Ecto neural progenitor cell (in vitro differentiated cells): Measurements from ENCODE around the gene TRIM38.
"Not testable (repeated sequence)": the region's sequence is repeated elsewhere in the genome, so short reads cannot be mapped to it uniquely, and the experiment has no call there.

ENCODE experiments used
- DNase-seq: peaks from one replicate; pipeline ENCODE4 v3.0.0-alpha.2; 2018; ENCODE audit warnings: low spot score

Gene TRIM38

DNA sequence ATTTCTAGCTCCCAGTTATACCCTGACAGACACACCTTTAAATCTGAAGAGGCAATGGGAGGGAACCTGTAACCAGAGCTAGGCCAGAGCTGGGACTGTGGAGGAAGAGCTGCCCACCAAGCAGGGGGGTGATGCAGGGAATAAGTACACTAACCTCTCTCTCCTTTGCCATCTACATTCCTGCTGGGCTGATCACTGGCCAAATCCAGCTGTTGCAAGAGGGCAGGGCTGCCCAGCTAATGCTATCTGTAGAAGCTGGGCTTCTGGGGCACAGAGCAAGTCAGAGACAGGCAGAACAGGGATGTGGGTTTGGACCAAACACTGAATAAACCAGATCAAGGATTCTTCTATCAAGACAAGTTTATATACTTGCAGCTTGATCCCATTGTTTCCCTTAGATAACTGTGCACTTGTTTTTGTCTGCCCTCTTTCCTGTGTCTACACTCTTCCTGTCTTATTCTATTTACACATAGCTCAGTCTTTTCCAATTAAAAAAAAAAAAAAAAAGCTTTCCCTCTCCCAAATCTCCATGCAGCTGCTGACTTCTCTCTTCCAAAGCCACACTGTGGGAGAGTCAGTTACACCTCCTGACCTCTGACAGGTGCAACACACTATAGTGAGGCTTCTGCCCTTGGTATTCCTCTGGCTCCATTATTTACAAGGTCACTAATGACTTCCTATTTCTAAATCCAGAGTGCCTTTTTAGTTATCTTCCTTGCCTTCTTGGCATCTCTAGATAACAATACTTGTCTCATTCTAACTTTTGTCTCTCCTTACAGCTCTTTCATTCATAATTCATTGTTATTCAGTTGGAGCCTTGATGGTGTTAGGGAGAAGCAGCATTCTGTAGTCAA, 43.7 kb downstream of the TRIM38 start:
- no peak for DNase-seq

DNA sequence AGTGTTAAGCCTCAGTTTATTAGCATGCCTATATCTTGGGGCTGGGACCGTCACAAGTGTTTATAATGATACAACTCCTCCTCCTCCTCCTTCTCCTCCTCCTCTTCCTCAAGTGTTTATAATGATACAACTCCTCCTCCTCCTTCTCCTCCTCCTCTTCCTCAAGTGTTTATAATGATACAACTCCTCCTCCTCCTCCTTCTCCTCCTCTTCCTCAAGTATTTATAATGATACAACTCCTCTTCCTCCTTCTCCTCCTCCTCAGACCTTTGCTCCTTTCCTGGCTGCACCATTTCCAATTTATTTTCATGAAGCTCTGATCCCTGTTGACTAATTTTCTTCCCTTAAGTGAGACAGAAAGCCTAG, 44.3 kb downstream of the TRIM38 start:
- not testable (repeated sequence) for DNase-seq

DNA sequence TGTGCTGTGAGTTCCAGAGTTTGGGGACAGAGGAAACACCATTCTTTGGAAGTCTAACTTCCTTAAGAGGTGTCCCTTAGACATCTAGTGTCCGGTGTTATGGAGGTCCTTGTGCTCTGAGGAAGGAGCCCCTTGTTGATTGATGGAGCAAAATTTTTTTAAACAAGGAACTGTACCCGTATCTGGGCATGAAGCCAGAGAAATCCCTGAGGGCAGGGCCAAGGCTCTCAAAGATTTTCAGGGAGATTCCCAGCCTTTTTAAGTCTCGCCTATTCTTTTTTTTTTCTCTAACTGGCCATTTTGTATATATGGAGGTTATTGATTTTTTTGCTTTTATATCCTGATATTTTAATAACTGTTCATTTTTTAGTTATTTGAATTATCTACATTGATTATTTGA, 45.9 kb downstream of the TRIM38 start:
- DNase-seq, result no peak

DNA sequence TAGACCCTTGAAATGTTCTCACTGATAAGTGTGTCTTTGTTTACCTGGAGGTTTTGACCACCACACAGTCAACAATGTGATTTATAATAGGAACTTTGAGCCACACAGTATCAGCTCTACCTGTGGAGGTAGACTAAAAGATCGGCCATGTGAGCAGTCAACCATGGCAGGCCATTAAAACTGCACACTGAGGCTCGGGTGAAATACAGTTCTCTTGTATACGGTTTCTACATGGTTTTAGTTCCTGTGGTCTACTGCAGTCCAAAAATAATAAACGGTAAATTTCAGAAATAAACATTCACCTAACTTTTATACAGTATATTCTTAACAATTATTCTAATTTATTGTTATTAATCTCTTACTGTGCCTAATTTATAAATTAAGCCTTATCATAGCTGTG, 47.2 kb downstream of the TRIM38 start:
- no peak for DNase-seq

DNA sequence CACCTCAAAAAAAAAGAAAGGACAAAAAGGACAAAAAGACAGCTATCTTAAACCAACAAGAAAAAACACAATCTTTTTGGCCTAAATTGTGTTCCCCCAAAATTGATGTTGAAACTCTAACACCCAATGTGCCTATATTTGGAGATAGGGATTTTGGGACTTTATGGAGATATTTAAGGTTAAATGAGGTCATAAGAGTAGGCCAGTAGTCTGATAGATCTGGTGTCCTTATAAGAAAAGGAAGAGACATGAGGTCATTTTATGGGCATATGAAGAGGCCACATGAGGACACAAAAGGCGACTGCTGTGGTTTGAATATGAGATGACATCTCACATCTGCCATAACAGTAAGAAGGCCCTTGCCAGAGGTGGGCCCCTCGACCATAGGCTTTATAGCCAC, 49.5 kb downstream of the TRIM38 start:
- no peak for DNase-seq

DNA sequence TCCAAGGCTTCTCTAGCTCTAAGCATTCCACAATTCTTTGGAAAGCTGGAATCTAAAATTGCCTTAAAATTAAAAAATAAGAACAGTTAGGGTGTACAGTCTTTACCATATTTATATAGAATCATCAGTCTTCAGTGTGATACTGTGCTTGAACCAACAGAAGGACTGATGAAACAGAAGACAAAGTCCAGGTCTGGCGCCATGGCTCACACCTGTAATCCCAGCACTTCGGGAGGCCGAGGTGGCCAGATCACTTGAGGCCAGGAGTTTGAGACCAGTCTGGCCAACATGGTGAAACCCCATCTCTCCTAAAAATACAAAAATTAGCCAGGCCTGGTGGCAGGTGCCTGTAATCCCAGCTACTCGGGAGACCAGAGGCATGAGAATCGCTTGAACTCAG, 51.8 kb downstream of the TRIM38 start:
- DNase-seq, result not testable (repeated sequence)

DNA sequence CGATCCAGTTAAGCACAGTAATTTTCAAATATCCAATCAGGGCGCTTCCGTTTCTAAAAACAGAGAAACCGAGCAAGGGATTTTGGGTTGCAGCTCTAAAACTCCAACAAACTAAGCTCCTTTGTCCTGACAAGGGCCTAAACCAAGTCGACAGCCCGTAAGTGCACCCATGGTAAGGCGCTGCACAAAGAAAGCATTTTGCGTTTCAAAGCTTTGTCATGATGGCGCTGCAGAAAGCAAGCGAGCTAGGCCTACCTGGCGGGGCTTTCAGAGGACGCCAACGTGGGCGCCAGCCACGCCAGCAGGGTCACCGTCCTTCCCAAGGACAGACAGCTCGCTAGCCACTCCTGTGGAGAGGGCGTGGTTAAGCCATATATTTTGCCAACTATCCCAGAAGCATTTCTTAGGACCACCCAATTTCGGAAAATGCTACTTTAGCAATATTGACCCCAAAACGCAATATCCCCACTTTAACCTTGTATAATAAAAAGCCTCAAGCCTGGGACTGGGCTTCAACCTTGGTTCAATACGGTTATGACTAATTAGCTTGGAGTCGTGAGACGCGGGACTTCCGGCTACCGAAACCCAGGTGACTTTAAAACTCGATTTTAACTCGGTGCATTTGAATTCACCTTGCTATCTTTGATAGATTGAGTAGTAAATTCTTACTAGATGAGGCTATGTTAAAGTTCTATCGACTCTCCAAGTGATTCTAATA, 53.8 kb downstream of the TRIM38 start:
- no peak for DNase-seq

DNA sequence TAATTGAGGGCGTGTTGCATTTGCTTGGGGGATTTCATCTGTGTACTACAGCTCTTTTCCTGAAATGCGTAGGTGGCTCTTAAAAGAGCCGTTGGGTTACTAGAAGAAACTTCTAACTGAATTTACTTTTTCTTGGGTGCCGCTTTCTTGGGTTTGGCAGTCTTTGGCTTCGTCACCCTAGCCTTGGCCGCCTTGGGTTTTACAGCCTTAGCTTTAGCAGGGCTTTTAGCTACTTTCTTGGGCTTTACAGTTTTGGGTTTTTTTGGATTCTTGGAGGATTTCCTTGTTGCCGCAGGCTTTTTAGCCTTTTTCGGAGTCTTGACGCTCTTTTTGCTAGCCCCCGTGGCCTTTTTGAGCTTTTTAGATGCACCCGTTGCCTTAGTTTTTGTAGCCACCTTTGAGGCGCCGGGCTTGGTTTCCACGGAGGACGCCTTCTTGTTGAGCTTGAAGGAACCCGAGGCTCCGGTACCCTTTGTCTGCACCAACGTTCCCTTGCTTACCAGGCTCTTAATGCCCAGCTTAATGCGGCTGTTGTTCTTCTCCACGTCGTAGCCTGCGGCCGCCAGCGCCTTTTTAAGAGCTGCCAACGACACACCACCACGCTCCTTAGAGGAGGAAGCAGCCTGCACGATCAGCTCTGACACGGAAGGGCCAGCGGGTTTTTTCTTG, 54.5 kb downstream of the TRIM38 start:
- DNase-seq, result no peak

DNA sequence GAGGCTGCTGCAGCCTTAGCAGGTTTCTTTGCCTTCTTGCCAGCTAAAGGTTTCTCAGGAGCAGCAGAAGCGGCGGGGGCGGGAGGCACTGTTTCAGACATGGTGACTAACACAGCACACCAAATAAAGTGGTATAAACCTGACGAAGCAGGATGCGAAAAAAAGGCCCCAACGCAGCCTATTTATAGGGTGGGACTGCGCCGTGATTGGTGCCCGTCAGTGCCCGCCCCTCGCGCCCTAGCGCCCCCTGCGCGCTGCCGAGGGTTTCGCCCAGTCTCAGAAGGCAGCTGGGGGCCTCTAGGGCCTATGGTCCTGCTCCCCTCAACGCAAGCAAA, 55.0 kb downstream of the TRIM38 start:
- DNase-seq, result no peak

DNA sequence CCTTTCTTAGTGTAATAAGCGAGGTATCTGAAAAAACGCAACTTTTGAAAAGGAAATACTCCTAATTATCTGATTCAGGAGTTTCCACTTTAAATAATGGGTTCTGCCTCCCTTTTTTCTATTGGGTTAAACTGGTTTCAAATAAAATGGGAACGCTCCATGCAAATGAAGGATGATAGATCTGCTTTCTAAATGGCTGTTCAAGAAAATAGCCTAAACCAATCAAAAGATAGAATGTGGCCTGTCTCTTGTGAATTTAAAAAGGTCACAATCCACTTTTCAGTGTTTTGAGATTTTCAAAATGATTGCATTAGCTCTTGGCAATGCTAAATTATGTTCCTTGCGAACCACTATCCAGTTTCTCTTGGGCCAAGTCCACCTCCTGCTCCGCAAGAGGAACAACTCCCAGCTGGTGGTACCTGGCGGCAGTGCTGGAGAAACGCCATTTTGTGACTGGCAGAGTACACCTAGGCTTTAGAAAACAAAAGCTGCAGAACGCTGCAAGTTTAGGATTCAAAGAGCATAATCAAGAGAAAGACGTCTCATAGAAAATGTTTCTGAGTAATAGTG, 56.7 kb downstream of the TRIM38 start:
- no peak for DNase-seq

DNA sequence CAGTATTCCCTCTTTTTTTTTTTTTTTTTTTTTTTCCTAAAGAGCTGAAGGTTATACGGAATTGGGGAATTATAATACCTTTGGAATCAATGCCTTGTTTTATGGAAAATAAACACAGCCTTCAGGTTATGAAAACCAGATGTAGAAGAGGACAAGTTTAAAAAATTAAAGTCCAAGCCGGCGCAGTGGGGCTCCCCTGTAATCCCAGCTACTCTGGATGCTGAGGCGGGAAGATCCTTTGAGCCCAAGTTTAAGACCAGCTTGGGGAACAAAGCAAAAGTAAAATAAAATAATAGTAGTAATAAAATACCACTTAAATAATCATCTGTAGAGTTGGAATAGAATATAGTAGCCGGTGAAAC, 57.3 kb downstream of the TRIM38 start:
- DNase-seq, result no peak

DNA sequence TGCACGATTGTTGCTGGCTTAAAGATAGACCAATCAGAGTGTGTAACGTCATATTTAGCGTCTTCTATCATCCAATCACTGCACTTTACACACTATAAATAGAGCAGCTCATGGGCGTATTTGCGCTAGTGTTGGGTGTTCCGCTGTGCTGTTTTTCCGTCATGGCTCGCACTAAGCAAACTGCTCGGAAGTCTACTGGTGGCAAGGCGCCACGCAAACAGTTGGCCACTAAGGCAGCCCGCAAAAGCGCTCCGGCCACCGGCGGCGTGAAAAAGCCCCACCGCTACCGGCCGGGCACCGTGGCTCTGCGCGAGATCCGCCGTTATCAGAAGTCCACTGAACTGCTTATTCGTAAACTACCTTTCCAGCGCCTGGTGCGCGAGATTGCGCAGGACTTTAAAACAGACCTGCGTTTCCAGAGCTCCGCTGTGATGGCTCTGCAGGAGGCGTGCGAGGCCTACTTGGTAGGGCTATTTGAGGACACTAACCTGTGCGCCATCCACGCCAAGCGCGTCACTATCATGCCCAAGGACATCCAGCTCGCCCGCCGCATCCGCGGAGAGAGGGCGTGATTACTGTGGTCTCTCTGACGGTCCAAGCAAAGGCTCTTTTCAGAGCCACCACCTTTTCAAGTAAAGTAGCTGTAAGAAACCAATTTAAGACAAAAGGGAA, 57.9 kb downstream of the TRIM38 start:
- peak; percentile 78 for DNase-seq

DNA sequence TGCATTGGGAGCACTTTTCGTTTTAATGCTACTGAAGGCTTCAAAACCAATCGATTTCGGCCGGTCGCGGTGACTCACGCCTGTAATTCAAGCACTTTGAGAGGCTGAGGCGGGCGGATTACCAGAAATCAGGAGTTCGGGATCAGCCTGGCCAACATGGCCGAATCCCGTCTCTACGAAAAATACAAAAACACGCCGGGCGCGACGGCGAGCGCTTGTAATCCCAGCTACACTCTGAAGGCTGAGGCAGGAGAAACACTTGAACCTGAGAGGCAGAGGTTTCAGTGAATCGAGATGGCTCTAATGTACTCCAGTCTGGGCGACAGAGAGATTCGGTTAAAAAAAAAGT, 58.4 kb downstream of the TRIM38 start:
- DNase-seq, result peak; percentile 76

DNA sequence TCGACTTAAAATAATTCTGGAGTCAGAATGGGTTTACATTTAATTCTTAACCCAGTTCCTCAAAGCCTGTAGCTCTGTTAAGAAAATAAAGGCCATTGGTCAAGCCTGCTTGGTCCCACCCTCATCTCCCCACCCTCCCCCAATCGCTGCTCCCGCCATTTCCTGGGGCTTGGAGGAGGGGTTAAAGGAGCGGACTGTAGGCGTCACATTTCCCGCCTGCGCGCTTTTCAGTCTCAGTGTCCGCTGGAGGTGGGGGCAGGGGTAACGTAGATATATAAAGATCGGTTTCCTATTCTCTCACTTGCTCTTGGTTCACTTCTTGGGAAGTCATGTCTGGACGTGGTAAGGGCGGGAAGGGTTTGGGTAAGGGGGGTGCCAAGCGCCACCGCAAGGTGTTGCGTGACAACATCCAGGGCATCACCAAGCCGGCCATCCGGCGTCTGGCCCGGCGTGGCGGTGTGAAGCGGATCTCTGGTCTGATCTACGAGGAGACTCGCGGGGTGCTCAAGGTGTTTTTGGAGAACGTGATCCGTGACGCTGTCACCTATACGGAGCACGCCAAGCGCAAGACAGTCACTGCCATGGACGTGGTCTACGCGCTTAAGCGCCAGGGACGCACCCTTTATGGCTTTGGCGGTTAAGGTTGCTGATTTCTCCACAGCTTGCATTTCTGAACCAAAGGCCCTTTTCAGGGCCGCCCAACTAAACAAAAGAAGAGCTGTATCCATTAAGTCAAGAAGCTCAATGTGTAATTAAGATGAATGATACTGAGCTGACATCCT, 58.9 kb downstream of the TRIM38 start:
- DNase-seq, result peak; percentile 88

DNA sequence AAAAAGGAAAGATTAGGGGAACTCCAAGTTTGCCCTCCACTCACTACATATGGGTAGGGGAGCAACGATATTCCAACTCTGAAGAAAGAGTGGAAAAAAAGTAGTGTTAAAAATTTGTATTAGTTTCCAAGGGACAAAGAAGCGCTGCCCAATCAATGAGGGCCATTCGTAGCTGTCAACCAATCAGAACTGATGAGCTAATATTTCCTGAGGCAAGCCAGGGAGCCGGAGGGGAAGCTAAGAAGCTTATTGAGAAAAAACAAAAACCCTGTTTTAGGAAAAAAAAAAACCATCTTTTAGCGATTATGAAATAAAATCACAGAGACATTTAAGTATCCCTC, 59.5 kb downstream of the TRIM38 start:
- peak; percentile 62 for DNase-seq

DNA sequence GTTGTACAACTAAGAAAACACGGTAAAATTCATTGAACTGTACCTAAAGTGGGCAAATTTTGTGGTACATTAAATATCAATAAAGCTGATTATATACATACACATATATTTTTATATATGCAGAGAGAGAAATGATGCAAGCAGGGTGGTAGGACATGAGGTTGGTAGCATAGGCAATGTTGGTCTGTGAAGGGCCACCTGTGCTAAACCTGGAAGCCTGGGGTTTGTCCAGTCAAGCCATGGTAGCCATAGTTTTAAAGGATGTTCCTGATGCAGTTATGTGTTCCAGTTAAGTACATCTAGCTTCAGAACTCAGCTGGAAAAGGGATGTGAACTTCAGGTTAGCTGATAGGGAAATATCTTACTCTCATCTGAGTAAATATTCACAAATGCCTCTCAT, 60.1 kb downstream of the TRIM38 start:
- DNase-seq, result no peak

DNA sequence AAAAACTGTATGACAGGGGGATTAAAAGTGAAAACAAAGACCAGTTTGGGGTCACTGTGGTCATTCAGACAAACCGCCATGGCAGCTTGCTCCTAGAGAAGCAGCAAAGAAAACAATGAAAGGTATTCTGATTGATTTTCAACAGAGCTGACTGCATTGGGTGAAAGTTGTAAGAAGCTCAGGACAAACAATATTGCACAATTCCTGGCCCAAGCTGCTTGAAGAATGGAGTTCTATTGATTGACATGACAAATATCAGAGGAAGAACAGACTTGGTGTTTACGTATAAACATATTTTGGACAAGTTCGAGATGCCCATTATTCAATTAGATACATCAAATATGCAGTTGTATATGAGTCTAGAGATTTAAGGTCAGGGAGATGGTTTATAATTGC, 62.0 kb downstream of the TRIM38 start:
- no peak for DNase-seq

DNA sequence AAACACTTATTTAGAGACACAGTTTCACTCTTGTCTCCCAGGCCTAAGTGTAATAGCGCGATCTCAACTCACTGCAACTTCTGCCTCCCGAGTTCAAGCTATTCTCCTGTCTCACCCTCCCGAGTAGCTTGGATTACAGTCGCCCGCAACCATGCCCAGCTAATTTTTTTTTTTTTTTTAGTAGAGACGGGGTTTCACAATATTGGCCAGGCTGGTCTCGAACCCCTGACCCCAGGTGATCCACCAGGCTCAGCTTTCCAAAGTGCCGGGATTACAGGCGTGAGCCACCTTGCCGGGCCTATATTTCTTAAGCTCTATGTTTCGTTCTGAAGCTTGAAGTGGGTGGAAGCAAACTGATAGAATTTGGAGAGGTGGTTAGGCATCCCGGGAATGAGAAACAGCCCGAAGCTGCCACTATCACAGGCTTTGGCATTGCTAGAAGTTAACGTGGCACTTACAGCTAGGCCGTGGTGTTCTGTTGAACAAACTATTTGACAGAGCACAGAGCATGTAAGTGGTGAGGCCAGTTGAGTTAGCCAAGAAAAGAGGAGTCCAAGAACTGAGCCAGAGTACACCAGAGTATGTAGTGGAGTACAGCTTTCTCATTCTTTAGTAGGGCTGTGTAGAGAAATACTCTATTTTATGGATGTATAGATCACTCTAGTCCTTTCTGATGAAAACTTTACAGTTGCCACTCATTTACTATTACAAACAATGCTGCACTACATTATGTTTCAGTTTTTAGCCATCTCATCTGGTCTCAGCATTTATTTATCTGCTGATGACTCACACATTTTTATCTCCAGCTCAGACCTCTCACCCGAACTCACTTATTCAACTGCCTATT, 62.7 kb downstream of the TRIM38 start:
- no peak for DNase-seq

DNA sequence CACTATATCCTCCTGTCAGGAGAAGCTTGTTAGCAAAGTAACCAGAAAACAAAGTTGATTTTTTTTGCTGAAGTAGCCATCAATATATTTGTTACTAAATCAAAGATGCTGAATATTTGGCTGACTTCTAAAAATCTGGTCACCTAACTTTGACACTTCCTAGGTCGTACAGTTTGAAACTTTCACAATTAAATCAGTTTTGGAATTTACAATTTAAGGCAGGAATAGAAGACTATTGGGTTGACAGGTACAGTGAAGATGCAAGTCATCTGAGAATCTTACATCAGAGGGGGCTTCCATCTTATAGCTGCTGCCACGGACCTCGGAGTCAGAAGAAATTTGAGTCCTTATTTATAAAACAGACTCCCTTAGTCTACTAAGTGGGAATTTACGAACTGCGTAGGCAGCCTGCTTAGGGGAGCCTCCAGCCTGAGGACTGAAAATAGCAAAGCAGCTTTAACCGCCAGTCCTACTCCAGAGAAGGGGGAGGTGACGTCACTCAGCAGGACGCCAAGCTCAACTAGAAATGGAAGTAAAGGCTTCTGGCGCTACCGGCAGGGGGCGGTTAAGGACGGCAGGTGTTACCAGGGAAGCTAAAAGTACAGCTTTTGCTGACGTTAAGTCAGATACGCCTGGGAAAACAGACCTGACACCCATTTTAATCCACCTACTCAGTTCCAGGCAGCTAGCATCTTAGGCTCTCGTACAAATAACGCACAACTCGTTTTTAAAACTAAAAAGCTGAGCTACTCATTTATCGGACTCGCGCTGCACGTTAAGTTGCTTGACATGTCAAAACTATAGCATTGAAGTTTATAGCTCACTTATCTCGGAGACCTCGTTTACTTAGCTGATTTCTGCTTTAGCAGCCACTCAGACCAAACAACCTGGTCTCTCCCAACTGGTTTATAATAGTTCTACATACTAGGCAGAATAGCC, 63.6 kb downstream of the TRIM38 start:
- DNase-seq, result peak; percentile 93
